Activated CD8-positive, alpha-beta memory T cell treated with anti-CD3 and anti-CD28 coated beads, Interleukin-2, amount 50 U/mL, for 1 hour (primary cell): Measurements from ENCODE around the gene MAST2.
"Not testable (repeated sequence)": the region's sequence is repeated elsewhere in the genome, so short reads cannot be mapped to it uniquely, and the experiment has no call there.

Source experiments
- DNase-seq: peaks from one replicate; pipeline ENCODE4 v3.0.0-alpha.2; 2020; ENCODE audit errors: extremely low read depth

MAST2 gene

GRCh38 chr1:46020010-46020409, 216.6 kb downstream of the MAST2 start:
- no peak for DNase-seq

- DNase-seq, result no peak
These were observed 217.9 kb downstream of the MAST2 start for GRCh38 chr1:46021046-46021996.

GRCh38 chr1:46026531-46026930, 223.1 kb downstream of the MAST2 start:
- DNase-seq, result no peak

GRCh38 chr1:46027788-46028573, 224.6 kb downstream of the MAST2 start:
- no peak for DNase-seq

GRCh38 chr1:46030074-46030870, 226.9 kb downstream of the MAST2 start:
- no peak for DNase-seq

GRCh38 chr1:46030876-46031660, 227.7 kb downstream of the MAST2 start:
- no peak for DNase-seq

GRCh38 chr1:46034601-46035516, 231.4 kb downstream of the MAST2 start:
- no peak for DNase-seq

GRCh38 chr1:46036894-46037839, 233.8 kb downstream of the MAST2 start:
- DNase-seq, result peak; percentile 53

- DNase-seq, result no peak
These were observed 236.2 kb downstream of the MAST2 start for GRCh38 chr1:46039571-46040052.

- DNase-seq, result no peak
These were observed 238.1 kb downstream of the MAST2 start for GRCh38 chr1:46041551-46041950.

GRCh38 chr1:46041974-46042373, 238.6 kb downstream of the MAST2 start:
- DNase-seq, result no peak

GRCh38 chr1:46043458-46044017, 240.1 kb downstream of the MAST2 start:
- no peak for DNase-seq

- no peak for DNase-seq
These were observed 240.7 kb downstream of the MAST2 start for GRCh38 chr1:46044116-46044515.

GRCh38 chr1:46053734-46054133, 250.3 kb downstream of the MAST2 start:
- no peak for DNase-seq

- no peak for DNase-seq
These were observed 252.9 kb downstream of the MAST2 start for GRCh38 chr1:46056325-46056724.

GRCh38 chr1:46057215-46057614, 253.8 kb downstream of the MAST2 start:
- not testable (repeated sequence) for DNase-seq

- DNase-seq, result no peak
These were observed 254.4 kb downstream of the MAST2 start for GRCh38 chr1:46057781-46058180.

- DNase-seq, result no peak
These were observed 255.5 kb downstream of the MAST2 start for GRCh38 chr1:46058936-46059335.
